GM12875 (cell line): ENCODE measurements around the gene RFX1.
"Not testable (repeated sequence)": the region's sequence is repeated elsewhere in the genome, so short reads cannot be mapped to it uniquely, and the experiment has no call there.

Experiments
- H3K4me3 ChIP-seq: one replicate; pipeline ENCODE4 v1.5.1; 2011; ENCODE audit warnings: low read depth, low read length, control low read depth
- TF ChIP-seq, protein P1 (sequence below): IDR thresholded peaks from 2 replicates; pipeline ENCODE4 v1.5.1; 2011; ENCODE audit warnings: low read depth, mild to moderate bottlenecking, control low read depth, inconsistent platforms, low read length, moderate library complexity, borderline replicate concordance; ENCODE audit not compliant: insufficient read depth

RFX1 gene

DNA sequence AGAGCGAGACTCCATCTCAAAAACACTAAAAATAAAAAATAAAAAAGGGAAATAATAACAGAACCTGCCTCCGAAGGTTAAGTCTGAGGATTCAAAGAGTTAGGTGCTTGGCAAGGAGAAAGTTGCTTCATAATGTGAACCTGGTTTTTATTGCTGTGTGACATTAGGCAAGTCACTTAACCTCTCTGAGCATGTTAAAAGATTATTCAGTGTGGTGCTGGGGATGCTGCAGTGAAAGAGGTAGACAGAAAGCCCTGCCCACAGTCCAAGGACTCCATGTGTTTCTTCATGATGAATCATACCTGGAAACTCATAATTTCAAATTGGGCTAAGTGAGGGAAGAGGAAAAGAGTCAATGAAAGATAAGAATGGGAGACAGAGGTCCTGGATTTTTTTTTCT is 27.8 kb upstream of the RFX1 start:
- H3K4me3 ChIP-seq = no peak overlapping the region
- TF ChIP-seq, protein P1, sequence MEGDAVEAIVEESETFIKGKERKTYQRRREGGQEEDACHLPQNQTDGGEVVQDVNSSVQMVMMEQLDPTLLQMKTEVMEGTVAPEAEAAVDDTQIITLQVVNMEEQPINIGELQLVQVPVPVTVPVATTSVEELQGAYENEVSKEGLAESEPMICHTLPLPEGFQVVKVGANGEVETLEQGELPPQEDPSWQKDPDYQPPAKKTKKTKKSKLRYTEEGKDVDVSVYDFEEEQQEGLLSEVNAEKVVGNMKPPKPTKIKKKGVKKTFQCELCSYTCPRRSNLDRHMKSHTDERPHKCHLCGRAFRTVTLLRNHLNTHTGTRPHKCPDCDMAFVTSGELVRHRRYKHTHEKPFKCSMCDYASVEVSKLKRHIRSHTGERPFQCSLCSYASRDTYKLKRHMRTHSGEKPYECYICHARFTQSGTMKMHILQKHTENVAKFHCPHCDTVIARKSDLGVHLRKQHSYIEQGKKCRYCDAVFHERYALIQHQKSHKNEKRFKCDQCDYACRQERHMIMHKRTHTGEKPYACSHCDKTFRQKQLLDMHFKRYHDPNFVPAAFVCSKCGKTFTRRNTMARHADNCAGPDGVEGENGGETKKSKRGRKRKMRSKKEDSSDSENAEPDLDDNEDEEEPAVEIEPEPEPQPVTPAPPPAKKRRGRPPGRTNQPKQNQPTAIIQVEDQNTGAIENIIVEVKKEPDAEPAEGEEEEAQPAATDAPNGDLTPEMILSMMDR = no peak

DNA sequence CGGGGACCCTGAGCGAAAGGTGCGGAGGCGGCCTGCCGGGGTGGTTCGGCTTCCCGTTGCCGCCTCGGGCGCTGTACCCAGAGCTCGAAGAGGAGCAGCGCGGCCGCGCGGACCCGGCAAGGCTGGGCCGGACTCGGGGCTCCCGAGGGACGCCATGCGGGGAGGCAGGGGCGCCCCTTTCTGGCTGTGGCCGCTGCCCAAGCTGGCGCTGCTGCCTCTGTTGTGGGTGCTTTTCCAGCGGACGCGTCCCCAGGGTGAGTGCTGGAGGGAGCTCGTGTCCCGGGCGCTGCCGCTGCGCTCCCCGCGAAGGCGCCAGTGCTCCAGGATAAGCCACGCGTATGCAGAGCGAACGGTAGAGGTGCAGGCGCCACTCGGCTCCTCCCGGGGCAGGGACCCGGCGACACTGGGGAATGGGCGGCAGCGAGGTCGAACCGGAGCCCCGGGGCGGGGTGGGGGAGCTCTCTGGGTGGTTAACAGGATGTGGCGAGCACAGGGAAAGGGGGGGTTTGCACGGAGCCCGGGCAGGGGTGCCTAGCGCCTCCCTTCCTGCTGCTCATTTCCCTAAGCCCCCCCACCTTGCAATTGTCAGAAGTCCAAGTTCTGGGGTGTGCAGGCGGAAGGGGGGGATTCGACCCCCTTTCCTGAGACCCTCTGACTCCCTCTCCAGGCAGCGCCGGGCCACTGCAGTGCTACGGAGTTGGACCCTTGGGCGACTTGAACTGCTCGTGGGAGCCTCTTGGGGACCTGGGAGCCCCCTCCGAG is 25.8 kb upstream of the RFX1 start, which contains the start of gene IL27RA:
Gene IL27RA, plus strand, starts transcription at position 44 of the 762 bp plus-strand sequence. Its CDS starts 111 bp downstream, at position 155.
- TF ChIP-seq, protein P1 = peak; percentile 94
- H3K4me3 ChIP-seq = peak within 1 kb of the TSS; percentile 91

DNA sequence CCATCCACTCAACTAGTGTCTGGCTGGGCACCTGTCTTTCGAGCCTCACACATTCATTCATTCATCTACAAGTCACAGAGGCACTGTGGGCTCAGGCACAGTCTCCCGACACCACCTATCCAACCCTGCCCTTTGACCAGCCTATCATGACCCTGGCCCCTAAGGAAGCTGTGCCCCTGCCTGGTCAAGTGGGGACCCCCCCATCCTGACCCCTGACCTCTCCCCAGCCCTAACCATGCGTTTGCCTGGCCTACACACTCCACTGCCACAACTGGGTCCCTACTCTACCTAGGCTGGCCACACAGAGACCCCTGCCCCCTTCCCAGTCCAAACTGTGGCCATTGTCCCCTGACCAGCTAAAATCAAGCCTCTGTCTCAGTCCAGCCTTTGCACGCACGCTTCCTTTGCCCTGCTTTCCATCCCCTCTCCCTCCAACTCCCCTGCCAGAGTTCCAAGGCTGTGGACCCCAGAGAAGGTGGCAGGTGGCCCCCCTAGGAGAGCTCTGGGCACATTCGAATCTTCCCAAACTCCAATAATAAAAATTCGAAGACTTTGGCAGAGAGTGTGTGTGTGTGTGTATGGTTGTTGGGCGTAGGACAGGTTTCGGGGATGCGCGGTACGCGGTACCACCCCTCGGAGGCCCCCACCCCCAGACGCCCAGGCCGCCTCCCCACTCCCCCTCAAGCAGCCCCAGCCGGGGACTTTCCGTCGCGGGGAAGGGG is 25.0 kb upstream of the RFX1 start:
- TF ChIP-seq, protein P1 = no peak
- peak overlapping the region; percentile 91 for H3K4me3 ChIP-seq

DNA sequence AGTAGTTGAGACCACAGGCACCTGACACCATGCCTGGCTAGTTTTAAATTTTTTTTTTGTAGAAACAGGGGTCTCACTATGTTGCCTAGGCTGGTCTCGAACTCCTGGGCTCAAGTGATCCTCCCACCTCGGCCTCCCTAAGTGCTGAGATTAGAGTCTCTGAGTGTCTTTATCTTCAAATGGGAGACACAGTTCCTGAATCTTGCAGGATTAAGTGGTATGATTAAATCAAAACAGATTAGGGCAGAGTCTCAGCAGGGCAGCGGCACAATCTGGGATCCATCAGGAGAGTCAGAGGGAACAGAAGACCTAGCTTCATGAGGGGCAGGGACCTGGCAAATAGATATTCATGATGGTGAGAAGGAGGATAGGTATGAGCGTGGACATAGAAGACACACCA is 22.8 kb upstream of the RFX1 start:
- TF ChIP-seq, protein P1 = no peak
- H3K4me3 ChIP-seq = no peak overlapping the region

DNA sequence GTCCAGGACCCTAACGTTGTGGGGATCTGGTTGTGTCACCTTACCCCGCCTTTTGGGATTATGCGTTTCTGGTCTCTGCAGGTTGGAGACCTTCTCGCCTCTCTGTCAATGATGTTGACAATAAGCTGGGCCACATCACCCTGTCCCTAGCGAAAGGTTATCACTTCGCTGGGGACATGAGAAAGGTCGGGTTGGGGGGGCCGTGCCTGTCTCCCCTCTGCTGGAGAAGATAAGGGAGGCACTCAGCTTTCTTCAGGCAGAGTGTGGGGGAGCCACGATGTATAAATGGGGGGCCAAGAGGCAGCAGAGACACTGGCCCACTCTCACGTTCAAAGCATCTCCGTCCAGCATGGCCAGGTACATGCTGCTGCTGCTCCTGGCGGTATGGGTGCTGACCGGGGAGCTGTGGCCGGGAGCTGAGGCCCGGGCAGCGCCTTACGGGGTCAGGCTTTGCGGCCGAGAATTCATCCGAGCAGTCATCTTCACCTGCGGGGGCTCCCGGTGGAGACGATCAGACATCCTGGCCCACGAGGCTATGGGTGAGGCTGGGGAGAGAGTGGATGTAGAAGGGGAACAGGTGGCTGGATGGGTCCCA is 21.8 kb upstream of the RFX1 start, which contains the start of gene RLN3:
Gene RLN3, plus strand, starts transcription at position 293 of the 595 bp plus-strand sequence. Its CDS starts 57 bp downstream, at position 350.
- no peak within 1 kb of the TSS for H3K4me3 ChIP-seq
- TF ChIP-seq, protein P1 = no peak

DNA sequence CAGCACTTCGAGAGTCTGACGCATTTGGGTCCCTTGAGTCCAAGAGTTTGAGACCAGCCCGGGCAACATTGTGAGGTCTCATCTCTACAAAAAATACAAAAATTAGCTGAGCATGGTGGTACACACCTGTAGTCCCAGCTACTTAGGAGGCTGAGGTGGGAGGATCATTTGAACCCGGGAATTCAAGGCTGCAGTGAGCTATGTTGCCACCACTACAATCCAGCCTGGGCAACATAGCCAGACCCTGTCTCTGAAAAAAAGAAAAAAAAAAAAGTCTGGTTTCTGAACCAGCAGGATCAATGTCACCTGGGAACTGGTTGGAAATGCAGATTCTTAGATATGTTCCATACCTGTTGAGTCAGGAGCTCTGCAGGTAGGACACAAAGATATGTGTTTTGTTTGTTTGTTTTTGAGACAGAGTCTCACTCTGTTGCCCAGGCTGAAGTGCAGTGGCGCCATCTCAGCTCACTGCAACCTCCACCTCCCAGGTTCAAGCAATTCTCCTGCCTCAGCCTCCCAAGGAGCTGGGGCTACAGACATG is 20.6 kb upstream of the RFX1 start:
- H3K4me3 ChIP-seq = not testable (repeated sequence)
